NCI-H748 treated with DMSO at 0.1 percent for 48 hours (cell line): ENCODE results near the gene TSACC.
"Not testable (repeated sequence)": the region's sequence is repeated elsewhere in the genome, so short reads cannot be mapped to it uniquely, and the experiment has no call there.

Source experiments
- DNase-seq: peaks from one replicate; lab custom pipeline; 2025; lab: John Stamatoyannopoulos, UW

TSACC gene

DNA sequence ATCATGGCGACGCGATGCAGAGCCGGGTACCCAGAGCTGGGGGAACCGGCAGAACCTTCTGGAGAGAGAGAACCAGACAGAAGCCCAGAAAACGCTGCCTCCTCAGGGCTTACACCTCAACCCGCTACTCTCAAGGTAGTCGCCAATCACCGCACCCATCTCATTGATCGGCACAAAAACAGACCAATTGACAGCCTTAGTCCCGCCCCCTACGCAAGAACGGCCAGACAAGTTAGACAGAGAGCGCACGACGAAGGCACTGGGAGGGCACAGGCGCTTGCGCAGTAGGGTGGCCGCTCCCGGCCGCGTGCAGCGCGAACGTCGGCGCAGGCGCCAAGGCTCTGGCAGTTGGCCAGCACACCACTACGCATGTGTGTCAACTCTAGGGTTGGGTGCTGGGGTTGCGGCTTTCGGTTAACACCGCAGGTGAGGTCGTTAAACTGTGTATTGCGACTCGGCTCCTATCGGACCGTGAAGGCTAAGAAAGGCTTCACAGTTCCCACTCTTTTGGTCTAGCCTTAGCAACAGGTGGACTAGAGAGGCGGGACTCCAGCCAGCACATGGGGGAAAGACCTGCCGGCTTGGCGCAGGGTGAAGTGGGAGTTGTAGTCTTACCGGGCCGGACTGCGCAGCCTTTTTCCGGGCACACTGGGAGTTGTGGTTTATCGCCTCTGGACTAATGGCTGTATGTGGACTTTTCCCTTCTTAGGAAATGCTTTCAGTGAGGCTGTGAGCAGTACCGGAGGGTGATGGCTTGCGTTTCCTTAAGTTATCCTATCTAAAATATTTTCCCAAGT is at the start of gene TSACC, which contains the start of gene CCT3:
TSACC (plus strand) TSS at position 347 of the 797 bp plus-strand sequence. CDS start 1,232 bp downstream, outside the sequence.
CCT3 (minus strand) TSS at position 113 of the 797 bp plus-strand sequence; CDS start at position 5, 108 bp downstream.
- peak; percentile 99 for DNase-seq

DNA sequence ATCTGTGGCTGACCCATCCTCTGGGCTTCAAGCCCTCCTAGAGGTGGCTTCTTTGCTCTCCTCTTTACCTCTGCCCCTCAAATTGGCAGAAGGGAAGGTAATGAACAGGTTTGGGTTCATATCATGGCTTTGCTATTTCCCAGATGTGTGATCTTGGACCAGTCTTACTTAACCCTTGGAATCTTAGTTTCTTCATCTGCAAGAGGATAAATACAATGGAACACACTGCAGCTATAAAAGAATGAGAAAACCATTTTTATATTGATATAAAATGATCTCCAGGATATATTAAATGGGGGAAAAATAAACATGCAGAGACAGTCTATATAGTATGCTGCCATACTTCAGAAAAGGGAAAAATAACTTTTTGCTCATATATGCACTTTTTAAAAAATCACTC is 48.5 kb upstream of the TSACC start:
- DNase-seq = no peak

GRCh38 chr1:156291226-156292061 is 46.9 kb upstream of the TSACC start:
- DNase-seq = peak; percentile 71

- no peak for DNase-seq
Observed at GRCh38 chr1:156293098-156293434, 45.3 kb upstream of the TSACC start.

DNA sequence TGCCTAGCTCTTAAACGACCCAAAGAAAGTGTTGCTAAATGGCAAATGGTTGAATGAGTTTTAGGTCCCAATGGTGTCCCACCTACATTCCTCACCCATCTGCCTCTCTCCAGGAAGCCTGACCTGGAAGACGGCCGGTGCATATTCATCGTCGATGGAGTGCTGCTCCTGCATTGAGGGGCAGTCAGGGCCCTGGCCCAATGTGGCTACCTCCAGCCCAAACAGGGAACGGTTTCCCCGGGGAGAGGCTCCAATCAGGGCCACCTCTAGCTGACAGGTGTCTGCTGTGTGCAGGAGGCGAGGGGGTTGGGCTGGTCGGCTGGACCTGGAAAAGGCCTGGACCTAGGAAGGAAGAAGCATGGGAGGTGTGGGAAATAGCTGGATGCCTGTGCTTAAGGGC is 44.4 kb upstream of the TSACC start:
- no peak for DNase-seq

DNA sequence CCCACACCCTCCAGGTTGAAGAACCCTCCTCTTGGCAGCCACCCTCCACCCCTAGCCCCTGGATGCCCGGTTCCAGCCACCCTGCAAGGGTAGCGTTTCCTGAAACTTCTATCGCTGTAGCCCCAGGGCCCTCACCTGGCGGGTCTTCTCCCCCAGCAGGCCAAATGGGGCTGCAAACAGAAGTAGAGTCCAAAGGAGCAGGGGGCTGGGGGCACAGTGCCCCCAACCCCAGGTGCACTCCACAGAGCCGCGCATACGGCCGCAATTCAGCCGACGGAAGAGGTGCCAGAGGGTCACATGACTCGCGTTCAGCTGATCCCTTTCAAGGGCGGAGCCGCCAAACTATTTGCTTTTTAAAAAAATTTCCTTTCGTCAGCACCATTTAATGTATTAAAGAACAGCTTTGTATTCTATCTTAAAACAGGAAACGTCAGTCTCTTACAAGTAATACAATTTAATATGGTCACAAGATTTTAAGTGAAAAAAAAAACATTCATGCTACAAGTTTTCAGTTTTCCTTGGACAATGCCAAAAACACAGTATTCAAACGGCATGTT is 42.9 kb upstream of the TSACC start, which contains the start of gene GLMP:
GLMP (minus strand) TSS at position 289 of the 557 bp plus-strand sequence; CDS start at position 255, 34 bp downstream.
- peak; percentile 23 for DNase-seq

DNA sequence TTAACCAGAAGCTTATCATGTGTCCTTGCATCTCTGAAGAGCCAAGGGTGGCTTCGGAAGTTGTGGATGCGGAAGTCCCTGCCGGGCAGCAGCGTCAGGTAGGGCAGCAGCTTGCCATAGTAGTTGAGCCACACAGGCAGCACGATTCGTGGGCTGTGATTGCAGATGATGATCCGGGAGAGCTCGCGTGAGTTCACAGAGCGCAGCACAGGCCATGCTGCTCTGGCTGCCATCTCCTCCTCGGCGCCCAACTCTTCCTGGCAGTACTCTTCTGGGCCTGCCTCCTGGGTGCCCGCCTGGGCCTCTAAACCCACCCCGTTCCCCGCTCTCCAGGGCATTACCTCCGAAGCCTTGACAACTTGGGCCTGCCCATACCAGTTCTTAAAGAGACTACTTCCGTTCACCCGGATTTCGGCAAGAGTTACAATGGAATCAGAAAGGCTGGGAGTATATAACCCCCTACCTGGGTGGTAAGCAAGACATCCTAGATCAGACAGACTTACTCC is 39.4 kb upstream of the TSACC start, which contains the start of gene VHLL:
VHLL (minus strand) TSS at position 456 of the 506 bp plus-strand sequence; CDS start at position 338, 118 bp downstream.
- no peak for DNase-seq

DNA sequence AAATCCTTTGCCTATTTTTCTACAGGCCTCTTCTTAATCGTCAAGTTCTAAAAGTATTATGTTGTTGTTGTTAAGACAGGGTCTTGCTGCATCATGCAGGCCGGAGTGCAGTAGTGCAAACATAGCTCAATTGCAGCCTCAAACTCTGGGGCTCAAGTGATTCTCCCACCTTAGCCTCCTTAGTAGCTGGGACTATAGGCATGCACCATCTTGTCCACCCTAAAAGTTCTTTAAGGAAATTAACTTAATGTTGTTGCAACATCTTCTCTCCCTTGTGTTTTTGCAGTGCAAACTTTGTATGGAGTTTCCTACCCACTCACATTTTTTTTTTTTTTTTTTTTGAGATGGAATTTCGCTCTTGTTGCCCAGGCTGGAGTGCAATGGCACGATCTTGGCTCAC is 35.1 kb upstream of the TSACC start:
- DNase-seq = no peak

- no peak for DNase-seq
Observed at GRCh38 chr1:156305215-156305614, 33.1 kb upstream of the TSACC start.

- no peak for DNase-seq
Observed at GRCh38 chr1:156308078-156308477, 30.2 kb upstream of the TSACC start.

GRCh38 chr1:156310962-156311361 is 27.4 kb upstream of the TSACC start:
- no peak for DNase-seq

GRCh38 chr1:156316909-156317308 is 21.4 kb upstream of the TSACC start:
- DNase-seq = no peak

GRCh38 chr1:156319664-156320063 is 18.7 kb upstream of the TSACC start:
- DNase-seq = no peak

GRCh38 chr1:156320560-156320959 is 17.8 kb upstream of the TSACC start:
- no peak for DNase-seq

DNA sequence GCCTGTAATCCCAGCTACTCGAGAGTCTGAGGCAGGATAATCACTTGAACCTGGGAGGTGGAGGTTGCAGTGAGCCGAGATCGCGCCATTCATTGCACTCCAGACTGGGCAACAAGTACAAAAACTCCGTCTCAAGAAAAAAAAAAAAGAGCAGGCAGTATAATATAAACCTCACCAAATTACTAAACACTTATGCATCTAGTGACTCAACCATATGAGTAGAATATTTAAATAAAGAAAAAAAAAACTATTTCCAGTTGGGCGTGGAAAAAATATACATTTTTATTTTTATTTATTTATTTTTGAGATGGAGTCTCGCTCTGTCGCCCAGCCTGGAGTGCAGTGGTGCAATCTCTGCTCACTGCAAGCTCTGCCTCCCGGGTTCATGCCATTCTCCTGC is 15.1 kb upstream of the TSACC start:
- DNase-seq = not testable (repeated sequence)

DNA sequence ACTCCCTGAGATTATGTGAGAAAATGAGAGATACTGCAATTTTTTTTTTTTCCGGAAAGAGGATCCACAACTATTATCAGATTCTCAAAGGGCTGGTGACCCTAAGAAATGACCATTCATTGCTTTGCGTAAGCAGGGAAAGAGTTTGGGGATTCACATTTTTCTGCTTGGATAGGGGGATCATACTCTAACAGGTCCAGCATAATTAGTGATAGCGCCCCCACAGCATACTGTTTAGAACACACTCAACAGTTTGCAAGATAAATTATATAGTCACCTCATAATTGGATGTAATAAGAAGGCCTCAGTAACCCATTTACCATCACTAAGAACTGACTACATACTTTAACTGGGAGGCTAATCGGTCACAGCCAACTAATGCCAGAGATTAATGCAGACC is 2.1 kb upstream of the TSACC start:
- DNase-seq = no peak

GRCh38 chr1:156337052-156337887 is 1.1 kb upstream of the TSACC start:
- no peak for DNase-seq

DNA sequence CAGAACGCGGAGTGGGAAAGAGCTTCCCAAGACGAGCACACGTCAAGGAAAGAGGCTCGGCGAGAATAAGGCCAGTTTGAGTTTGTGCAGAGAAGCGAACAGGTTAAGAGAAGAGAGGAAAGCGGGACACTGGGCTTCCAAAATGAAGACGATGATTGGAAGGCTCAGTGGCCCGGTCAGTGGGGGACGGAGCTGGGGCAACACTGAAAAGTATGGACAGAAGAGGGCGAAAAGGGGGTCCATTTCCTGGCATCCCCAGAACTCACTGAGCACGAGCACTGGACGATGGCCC is 492 bp upstream of the TSACC start:
- DNase-seq = no peak

DNA sequence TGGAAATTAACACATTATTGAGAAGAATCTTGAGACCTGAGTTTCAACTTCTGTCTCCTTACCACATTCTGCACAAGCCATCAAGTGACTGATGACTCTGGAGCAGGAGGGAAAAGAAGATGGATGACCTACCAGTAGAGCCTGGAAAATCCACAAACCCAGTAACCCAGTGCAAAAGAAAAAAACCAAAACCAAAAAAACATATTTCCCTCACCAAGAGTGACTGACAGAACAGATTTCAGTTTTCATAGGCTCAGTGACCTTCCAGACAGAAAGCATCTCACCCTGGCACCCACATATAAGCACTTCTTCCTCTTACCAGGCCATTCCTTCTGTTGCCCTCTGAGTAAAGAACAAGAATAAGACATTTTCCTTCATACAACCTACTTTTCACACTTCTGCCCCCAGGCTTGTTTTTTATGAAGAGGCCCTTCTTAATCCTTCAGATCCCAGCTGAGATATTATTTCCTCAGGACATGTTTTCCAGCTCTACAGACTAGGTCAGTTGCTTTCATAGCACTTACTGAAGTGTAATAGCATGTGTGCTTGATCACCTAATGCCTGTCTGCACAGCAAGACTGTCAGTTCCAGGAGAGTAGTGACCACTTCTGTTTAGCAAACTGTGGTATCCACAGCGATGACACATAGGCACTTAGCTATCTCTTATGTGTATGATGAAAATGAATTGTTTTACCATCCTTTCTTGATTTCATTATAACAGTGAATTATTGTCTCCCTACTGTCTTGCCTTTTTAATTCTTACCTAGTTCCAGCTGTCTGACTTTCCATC is 4.0 kb downstream of the TSACC start:
- DNase-seq = no peak

- no peak for DNase-seq
Observed at GRCh38 chr1:156344409-156344808, 6.1 kb downstream of the TSACC start.

DNA sequence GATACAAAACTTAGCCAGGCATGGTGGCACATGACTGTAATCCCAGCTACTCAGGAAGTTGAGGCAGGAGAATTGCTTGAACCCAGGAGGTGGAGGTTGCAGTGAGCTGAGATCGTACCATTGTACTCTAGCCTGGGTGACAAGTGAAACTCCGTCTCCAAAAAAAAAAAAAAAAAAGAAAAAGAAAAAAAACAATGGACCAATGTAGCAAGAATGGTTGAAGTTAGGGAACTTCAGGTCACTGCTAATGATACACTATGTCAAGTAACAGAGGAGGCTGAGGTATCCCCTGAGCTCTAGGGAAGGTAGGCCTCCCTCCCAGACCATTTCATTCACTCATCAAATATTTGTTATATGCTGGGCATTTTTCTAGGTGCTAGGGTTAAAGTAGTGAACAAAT is 7.7 kb downstream of the TSACC start:
- not testable (repeated sequence) for DNase-seq
